Pancreas (tissue), 10 donors: ENCODE results near the gene RAB6C. TPM values are rescaled to one million over a fixed set of nuclear protein-coding genes. Genes with fewer than 3 reads are reported as not detected.
"Not testable (repeated sequence)": the region's sequence is repeated elsewhere in the genome, so short reads cannot be mapped to it uniquely, and the experiment has no call there.

Source experiments
- ATAC-seq, 4 donors: fragments of 200-7000 bp; cut with Tn5 transposase; one replicate each; pipeline versions ENCODE4 v1.8.0 to v1.9.1; 2020; ENCODE audit warnings: mild to moderate bottlenecking in 4 of 4, moderate library complexity in 4 of 4
- DNase-seq, 6 donors: peaks; one replicate each; pipeline ENCODE4 v3.0.0-alpha.2; 2020
- FAIRE-seq: peaks from 2 replicates; lab custom pipeline; 2012; peaks lifted over from hg19 to GRCh38; lab: Jason Lieb, UNC
- H3K27ac ChIP-seq, 4 donors: fragments of 200-600 bp; sonication (generic); 1 replicate in 3 of 4; 2 replicates in 1 of 4; pipeline versions ENCODE4 v1.5.0 to v1.8.0; 2020
- H3K27me3 ChIP-seq, 4 donors: fragments of 200-600 bp; one replicate each; pipeline ENCODE4 v1.8.0; 2021
- H3K36me3 ChIP-seq, 3 donors: fragments of 200-600 bp; sonication (generic) in 1 of 3; one replicate each; pipeline versions ENCODE4 v1.5.0 to v1.8.0; 2020 to 2021
- H3K4me1 ChIP-seq, 3 donors: fragments of 200-600 bp; one replicate each; pipeline ENCODE4 v1.8.0; 2021
- H3K4me3 ChIP-seq, 4 donors: fragments of 200-600 bp; sonication (generic) in 2 of 4; one replicate each; pipeline versions ENCODE4 v1.5.0 to v1.8.0; 2020 to 2021
- H3K9me3 ChIP-seq, 4 donors: fragments of 200-600 bp; one replicate each; pipeline ENCODE4 v1.8.0; 2021
- WGBS, 2 donors: extraction: QIAGEN DNeasy Blood & Tissue Kit; methylation state at CpG; one replicate each; pipeline ENCODE4 v1.1.7; 2013; 5-methylcytosine and 5-hydroxymethylcytosine counted together
- intact Hi-C, 3 donors: fragments of 100-400 bp; cut with DNase I; formaldehyde crosslinking; loops; one replicate each; pipeline versions ENCODE4 v1.11.1 to v1.14.2; 2022
- polyA plus RNA-seq, 2 donors: library from polyadenylated mRNA; stranded (reverse); fragments of 200-250 nt; gene quantifications; one replicate each; pipeline ENCODE4 v1.2.3, GENCODE V29; 2013
- total RNA-seq, 6 donors: library from RNA; stranded (reverse); fragmentation: NEBNext Ultra II Directional in 4 of 6; extraction: Animal tissue kit (Norgen Biotek cat#: 25700) in 4 of 6; gene quantifications; one replicate each; pipeline versions ENCODE4 v1.2.1 to v1.2.4, GENCODE V29; 2021 to 2023
- TF ChIP-seq, protein P1 (sequence below), 4 donors: fragments of 200-600 bp; sonication (generic) in 3 of 4; IDR thresholded peaks; one replicate each; pipeline versions ENCODE4 v1.5.0 to v1.8.0; 2021; ENCODE audit warnings: antibody characterized with exemption in 4 of 4
- donor health status: healthy with polysubstance abuse.
- donor health status: DM: no; HTN: no; CAD: no; lungs with moderate emphysema.
- donor health status: DM: no; HTN: no; CAD: no.
- donor health status: control.
- donor health status: control.
- donor health status: Bipolar disorder and iron deficiency.
- donor health status: DM: yes; HTN: yes; CAD: no.
- donor health status: DM: no; HTN: no; CAD: no.
- donor health status: DM: no; HTN: no; CAD: no.
- donor health status: DM: yes; HTN: yes; CAD: no.

Gene RAB6C
- total and polyA plus RNA-seq, 8 donors = 0.09 to 0.12 TPM; not detected in 6

DNA sequence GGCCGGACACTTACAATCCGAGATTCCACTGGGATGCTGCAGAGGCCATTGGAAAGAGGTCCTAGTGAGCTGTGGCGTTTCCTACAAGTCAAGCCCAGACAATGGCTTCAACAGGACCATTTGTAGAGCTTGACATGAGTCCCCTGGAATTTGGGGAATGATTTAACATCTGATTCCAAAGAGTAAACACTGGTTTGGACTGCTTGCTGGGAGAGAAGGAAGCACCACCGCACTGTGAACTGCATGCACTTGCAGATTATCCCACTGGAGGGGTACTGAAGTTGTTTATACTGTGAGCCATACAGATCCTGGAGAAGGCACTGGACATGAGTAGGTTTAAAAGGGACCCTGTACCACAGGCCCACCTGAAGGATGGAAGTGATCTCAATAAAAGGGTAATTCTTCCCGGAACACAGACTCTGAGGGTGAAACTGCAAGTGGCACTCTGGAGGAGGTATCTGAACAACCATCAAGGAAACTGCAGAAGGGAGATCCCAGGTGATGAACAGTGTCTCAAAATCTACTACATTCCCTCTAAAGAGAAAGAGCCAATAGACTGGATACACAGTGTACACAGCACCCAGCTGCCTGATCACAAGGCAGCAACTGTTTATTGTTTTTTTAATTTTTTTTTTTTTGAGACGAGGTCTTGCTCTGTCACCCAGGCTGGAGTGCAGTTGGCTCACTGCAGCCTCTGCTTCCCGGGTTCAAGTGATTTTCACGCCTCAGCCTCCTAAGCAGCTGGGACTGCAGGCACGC lies 4.3 kb upstream of the RAB6C start:
- intact Hi-C loops = no loop called here
- no peaks in the 10 kb centered on the region for H3K36me3 ChIP-seq

DNA sequence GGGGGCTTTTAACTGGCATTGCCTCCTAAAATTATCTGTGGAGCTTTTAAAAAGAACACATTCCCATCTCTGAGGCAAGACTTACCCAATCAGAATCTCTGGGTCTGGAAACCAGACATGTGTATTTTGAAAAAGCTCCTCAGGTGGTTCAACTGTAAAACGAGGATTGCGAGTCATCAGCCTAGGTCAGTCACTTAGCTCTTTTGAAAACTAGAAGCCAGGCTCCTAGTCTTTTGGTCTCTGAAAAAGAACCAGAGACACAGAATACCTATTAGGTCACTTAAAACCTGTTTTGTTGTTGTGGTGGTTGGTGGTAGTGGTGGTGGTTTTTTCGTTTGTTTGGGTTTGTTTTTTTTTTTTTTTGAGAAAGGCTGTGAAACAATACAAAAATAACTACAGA lies 2.5 kb upstream of the RAB6C start:
- DNase-seq, H3K9me3 ChIP-seq, H3K4me3 ChIP-seq, H3K36me3 ChIP-seq, H3K27ac ChIP-seq, H3K4me1 ChIP-seq, FAIRE-seq, intact Hi-C loops, ATAC-seq: not testable (repeated sequence)
- H3K27me3 ChIP-seq = peaks cover 0 to 10% (median 4%) of the 10 kb centered on the region in 4 donors
- WGBS, 2 donors = 53 to 70% methylated on average over 3 of the region's 3 CpGs

More for the DNA sequence above, 4.3 kb upstream of the RAB6C start:
- Histone ChIP-seq H3K27me3 (peaks cover 0 to 10% (median 4%) of the 10 kb centered on the region in 4 donors), H3K27ac (no peak overlapping the region), H3K4me3 (no peak overlapping the region), H3K9me3 (no peaks in the 10 kb centered on the region), H3K4me1 (no peaks in the 10 kb centered on the region)
- TF ChIP-seq, protein P1, sequence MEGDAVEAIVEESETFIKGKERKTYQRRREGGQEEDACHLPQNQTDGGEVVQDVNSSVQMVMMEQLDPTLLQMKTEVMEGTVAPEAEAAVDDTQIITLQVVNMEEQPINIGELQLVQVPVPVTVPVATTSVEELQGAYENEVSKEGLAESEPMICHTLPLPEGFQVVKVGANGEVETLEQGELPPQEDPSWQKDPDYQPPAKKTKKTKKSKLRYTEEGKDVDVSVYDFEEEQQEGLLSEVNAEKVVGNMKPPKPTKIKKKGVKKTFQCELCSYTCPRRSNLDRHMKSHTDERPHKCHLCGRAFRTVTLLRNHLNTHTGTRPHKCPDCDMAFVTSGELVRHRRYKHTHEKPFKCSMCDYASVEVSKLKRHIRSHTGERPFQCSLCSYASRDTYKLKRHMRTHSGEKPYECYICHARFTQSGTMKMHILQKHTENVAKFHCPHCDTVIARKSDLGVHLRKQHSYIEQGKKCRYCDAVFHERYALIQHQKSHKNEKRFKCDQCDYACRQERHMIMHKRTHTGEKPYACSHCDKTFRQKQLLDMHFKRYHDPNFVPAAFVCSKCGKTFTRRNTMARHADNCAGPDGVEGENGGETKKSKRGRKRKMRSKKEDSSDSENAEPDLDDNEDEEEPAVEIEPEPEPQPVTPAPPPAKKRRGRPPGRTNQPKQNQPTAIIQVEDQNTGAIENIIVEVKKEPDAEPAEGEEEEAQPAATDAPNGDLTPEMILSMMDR (IDR thresholded peaks at IDR 0.05) = no peak
- no peak for ATAC-seq
- 69 to 76% methylated on average over 9 of the region's 9 CpGs for WGBS, 2 donors
- FAIRE-seq = no peak
- DNase-seq = no peak

DNA sequence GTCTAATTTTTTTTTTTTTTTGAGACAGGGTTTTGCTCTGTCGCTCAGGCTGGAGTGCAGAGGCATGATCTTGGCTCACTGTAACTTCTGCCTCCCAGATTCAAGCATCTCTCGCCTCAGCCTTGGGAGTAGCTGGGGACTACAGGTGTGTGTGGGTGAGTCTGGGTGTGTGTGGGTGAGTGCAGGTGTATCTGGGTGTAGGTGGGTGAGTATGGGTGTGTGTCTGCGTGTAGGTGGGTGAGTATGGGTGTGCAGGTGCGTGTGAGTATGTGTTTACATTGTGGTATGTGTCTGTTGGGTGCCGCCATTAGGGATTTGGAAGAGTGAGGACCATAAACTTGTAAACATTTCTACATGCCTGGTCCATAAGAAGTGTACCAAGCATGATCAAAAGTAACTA lies 1.5 kb upstream of the RAB6C start:
- Histone ChIP-seq H3K4me1 (no peaks in the 10 kb centered on the region), H3K27me3 (peaks cover 0 to 13% (median 4%) of the 10 kb centered on the region in 4 donors), H3K9me3 (no peaks in the 10 kb centered on the region), H3K4me3 (no peak overlapping the region), H3K27ac (no peak overlapping the region), H3K36me3 (no peaks in the 10 kb centered on the region)
- WGBS, 2 donors = 84 to 86% methylated on average over 5 of the region's 5 CpGs
- intact Hi-C loops = no loop called here
- ATAC-seq = no peak
- TF ChIP-seq, protein P1 (IDR thresholded peaks at IDR 0.05) = no peak
- FAIRE-seq = no peak
- DNase-seq = no peak

DNA sequence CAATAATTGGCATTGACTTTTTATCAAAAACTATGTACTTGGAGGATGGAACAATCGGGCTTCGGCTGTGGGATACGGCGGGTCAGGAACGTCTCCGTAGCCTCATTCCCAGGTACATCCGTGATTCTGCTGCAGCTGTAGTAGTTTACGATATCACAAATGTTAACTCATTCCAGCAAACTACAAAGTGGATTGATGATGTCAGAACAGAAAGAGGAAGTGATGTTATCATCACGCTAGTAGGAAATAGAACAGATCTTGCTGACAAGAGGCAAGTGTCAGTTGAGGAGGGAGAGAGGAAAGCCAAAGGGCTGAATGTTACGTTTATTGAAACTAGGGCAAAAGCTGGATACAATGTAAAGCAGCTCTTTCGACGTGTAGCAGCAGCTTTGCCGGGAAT lies 780 bp downstream of the RAB6C start:
- FAIRE-seq, H3K27ac ChIP-seq, H3K4me1 ChIP-seq, intact Hi-C loops, H3K9me3 ChIP-seq, H3K36me3 ChIP-seq, DNase-seq, H3K4me3 ChIP-seq: not testable (repeated sequence)
- peaks cover 0 to 29% (median 4%) of the 10 kb centered on the region in 4 donors for H3K27me3 ChIP-seq
- 1% methylated on average over 3 of the region's 13 CpGs for WGBS, 2 donors
- ATAC-seq = peak; percentile 17 to 56 (median 32)

DNA sequence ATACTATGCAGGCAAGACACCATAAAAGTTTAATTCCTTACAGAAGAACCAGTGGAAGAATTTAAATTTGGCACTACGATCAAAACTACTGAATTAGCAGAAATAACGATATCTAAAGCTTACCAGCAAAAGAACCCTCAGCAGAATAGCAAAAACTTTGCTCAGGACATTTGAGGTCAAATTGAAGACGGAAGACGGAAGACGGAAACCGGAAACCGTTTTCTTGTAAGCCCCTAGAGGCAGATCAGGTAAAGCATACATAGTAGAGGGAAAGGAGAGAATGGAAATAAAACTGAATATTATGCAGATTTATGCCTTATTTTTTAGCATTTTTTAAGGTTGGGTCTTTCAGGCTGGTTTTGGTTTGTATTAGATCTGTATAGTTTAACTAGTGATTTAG lies 2.2 kb downstream of the RAB6C start:
- not testable (repeated sequence) for H3K4me3 ChIP-seq

DNA sequence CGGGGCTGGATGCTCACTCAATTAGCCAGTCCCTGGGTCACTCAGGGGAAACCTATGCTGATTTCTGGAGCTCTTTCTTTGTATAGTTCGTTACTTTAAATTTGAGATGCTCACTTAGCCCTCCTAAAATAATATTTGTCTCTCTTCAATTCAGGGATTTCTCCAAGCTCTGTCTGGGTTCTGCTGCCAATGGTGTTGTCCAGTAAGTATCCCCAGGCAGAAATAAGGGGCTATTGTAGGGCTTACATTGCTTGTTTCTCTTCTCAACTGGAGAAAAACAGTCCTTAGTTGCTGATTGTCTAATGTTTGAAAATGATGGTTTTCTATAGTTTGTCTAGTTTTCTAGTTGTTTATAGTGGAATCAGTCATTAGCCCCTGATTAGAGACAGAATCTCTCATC lies 5.0 kb downstream of the RAB6C start:
- WGBS, 2 donors = 65 to 79% methylated on average over 2 of the region's 2 CpGs
- no peaks in the 10 kb centered on the region for H3K36me3 ChIP-seq

More for the DNA sequence above, 2.2 kb downstream of the RAB6C start:
- H3K27ac ChIP-seq, DNase-seq, ATAC-seq, intact Hi-C loops, FAIRE-seq, H3K9me3 ChIP-seq, H3K36me3 ChIP-seq, H3K4me1 ChIP-seq: not testable (repeated sequence)
- H3K27me3 ChIP-seq = peaks cover 0 to 29% (median 4%) of the 10 kb centered on the region in 4 donors
- WGBS, 2 donors = 65% methylated on average over 7 of the region's 7 CpGs

DNA sequence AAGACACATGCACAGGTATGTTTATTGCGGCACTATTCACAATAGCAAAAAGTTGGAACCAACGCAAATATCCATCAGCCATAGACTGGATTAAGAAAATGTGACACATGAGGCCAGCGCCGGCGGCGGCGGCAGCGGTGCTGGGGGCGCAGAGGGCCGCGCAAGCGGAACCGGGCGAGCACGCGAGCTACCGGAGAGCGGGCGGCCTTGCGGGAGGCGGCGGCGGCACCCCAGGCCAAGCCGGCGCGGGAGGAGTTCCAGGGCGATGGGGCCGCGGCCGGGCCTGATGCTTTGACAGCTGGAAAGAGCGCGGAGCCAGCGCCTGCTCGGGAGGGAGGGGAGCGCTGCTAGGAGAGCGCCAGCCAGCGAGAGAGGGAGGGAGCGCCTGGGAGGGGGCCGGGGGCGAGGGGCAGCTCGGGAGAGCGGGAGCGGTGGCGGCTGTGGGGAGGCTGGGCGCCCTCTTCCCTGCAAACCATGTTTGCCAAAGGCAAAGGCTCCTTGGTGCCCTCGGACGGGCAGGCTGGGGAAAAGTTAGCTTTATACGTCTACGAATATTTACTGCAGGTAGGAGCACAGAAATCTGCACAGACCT lies 13.0 kb downstream of the RAB6C start:
- ATAC-seq, FAIRE-seq, intact Hi-C loops, H3K4me1 ChIP-seq, H3K27ac ChIP-seq, H3K4me3 ChIP-seq, DNase-seq, H3K27me3 ChIP-seq, H3K36me3 ChIP-seq, H3K9me3 ChIP-seq: not testable (repeated sequence)
- WGBS, 2 donors = 6 to 7% methylated on average over 17 to 46 of the region's 49 CpGs

More for the DNA sequence above, 5.0 kb downstream of the RAB6C start:
- FAIRE-seq (no peak), ATAC-seq (no peak), DNase-seq (no peak)
- TF ChIP-seq, protein P1 (IDR thresholded peaks at IDR 0.05) = no peak
- intact Hi-C loops = no loop called here
- Histone ChIP-seq H3K4me3 (no peak overlapping the region), H3K4me1 (no peaks in the 10 kb centered on the region), H3K27me3 (peaks cover 0 to 19% (median 0%) of the 10 kb centered on the region in 4 donors), H3K27ac (no peak overlapping the region), H3K9me3 (no peaks in the 10 kb centered on the region)

DNA sequence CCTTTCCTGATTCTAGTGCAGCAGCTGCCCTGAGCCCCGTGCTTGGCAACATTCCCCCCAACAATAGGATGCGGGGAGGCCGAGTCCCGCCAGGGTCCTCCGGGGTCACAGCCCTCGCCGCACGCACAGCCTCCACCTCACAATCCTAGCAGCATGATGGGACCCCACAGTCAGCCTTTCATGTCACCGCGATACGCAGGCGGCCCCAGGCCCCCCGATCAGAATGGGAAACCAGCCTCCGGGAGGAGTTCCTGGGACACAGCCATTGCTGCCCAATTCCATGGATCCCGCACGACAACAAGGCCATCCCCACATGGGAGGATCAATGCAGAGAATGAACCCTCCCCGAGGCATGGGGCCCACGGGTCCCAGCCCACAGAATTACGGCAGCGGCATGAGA lies 13.7 kb downstream of the RAB6C start:
- H3K27me3 ChIP-seq, intact Hi-C loops, ATAC-seq, FAIRE-seq, H3K9me3 ChIP-seq, H3K36me3 ChIP-seq, H3K27ac ChIP-seq, DNase-seq, H3K4me1 ChIP-seq, H3K4me3 ChIP-seq: not testable (repeated sequence)
- WGBS, 2 donors = 25 to 42% methylated on average over 20 of the region's 20 CpGs

DNA sequence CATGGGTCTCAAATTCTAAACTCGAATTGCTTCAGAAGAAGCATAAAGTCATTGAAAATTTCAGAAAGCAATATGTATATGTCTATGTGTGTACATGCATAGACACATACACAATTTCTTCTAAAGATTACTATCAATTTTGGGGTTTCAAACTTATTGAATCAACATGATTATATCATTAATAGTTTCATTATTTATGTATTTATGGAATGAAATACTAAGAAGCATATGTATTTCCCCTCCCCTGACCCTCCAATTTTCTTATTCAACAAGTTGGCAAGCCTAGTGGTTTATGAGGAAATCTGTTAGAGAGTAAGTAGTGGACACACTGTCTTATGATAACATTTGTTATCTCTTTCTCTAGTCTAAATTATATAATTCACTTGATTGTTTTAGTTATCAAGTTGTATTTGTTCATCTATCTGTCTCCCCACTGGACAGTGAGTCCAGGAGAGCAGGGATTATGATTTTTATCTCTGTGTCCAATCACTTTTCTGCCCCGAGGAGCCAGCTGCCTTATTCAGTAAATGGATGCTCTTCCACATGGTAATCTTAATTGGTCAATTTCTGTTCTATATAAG lies 17.3 kb downstream of the RAB6C start:
- FAIRE-seq, H3K27ac ChIP-seq, DNase-seq, H3K4me1 ChIP-seq, H3K27me3 ChIP-seq, H3K9me3 ChIP-seq, H3K4me3 ChIP-seq, intact Hi-C loops, ATAC-seq, H3K36me3 ChIP-seq: not testable (repeated sequence)
- WGBS, 2 donors = 31 to 48% methylated on average over 2 of the region's 2 CpGs
